Mononuclear cell (primary cell): ENCODE measurements around the gene APOD. TPM values are rescaled to one million over a fixed set of nuclear protein-coding genes. Genes with fewer than 3 reads are reported as not detected.

Experiments
- H3K27me3 ChIP-seq: 2 replicates; pipeline ENCODE4 v1.6.0; 2011; ENCODE audit warnings: low read length, control low read depth; ENCODE audit not compliant: insufficient read depth
- H3K4me1 ChIP-seq: 2 replicates; pipeline ENCODE4 v1.5.1; 2011; ENCODE audit warnings: mild to moderate bottlenecking, low read length, control low read depth; ENCODE audit not compliant: insufficient read depth
- H3K4me3 ChIP-seq: 2 replicates; pipeline ENCODE4 v1.5.1; 2011; ENCODE audit warnings: mild to moderate bottlenecking, low read length, moderate library complexity
- H3K9me3 ChIP-seq: 2 replicates; pipeline ENCODE4 v1.5.1; 2011; ENCODE audit warnings: low read depth, mild to moderate bottlenecking, control low read depth, low read length
- total RNA-seq: library from RNA; depleted of rRNA; stranded (reverse); fragments of >200 nt; gene quantifications from one replicate; pipeline ENCODE4 v1.2.3, GENCODE V29; 2012

The APOD gene
- total RNA-seq, 1 donor, result not detected

- H3K27me3 ChIP-seq, result no peaks in the 10 kb centered on the region
Observed at GRCh38 chr3:195578565-195578964, 5.2 kb downstream of the APOD start.

GRCh38 chr3:195577645-195578177 lies 6.0 kb downstream of the APOD start:
- no peaks in the 10 kb centered on the region for H3K9me3 ChIP-seq
- no peaks in the 10 kb centered on the region for H3K27me3 ChIP-seq
- H3K4me3 ChIP-seq, result no peak overlapping the region
- no peaks in the 10 kb centered on the region for H3K4me1 ChIP-seq

More at GRCh38 chr3:195578565-195578964, 5.2 kb downstream of the APOD start:
- Histone ChIP-seq H3K9me3 (no peaks in the 10 kb centered on the region), H3K4me1 (no peaks in the 10 kb centered on the region), H3K4me3 (no peak overlapping the region)

- Histone ChIP-seq H3K4me1 (no peaks in the 10 kb centered on the region), H3K4me3 (no peak overlapping the region), H3K27me3 (no peaks in the 10 kb centered on the region), H3K9me3 (no peaks in the 10 kb centered on the region)
Observed at GRCh38 chr3:195574497-195575304, 9.0 kb downstream of the APOD start.

- H3K9me3 ChIP-seq, result no peaks in the 10 kb centered on the region
- no peaks in the 10 kb centered on the region for H3K4me1 ChIP-seq
- no peaks in the 10 kb centered on the region for H3K27me3 ChIP-seq
- H3K4me3 ChIP-seq, result no peak overlapping the region
Observed at GRCh38 chr3:195573611-195574496, 9.9 kb downstream of the APOD start.

- H3K4me1 ChIP-seq, result no peaks in the 10 kb centered on the region
- no peaks in the 10 kb centered on the region for H3K9me3 ChIP-seq
- H3K27me3 ChIP-seq, result peaks cover under 1% of the 10 kb centered on the region
- H3K4me3 ChIP-seq, result no peak overlapping the region
Observed at GRCh38 chr3:195571361-195571760, 12.4 kb downstream of the APOD start.

- peaks cover 5% of the 10 kb centered on the region for H3K27me3 ChIP-seq
- H3K4me1 ChIP-seq, result no peaks in the 10 kb centered on the region
- no peaks in the 10 kb centered on the region for H3K9me3 ChIP-seq
- no peak overlapping the region for H3K4me3 ChIP-seq
Observed at GRCh38 chr3:195570912-195571311, 12.8 kb downstream of the APOD start.

- no peaks in the 10 kb centered on the region for H3K9me3 ChIP-seq
- peaks cover 8% of the 10 kb centered on the region for H3K27me3 ChIP-seq
- no peaks in the 10 kb centered on the region for H3K4me1 ChIP-seq
- H3K4me3 ChIP-seq, result no peak overlapping the region
Observed at GRCh38 chr3:195570344-195570743, 13.4 kb downstream of the APOD start.

GRCh38 chr3:195568630-195569029 lies 15.1 kb downstream of the APOD start:
- Histone ChIP-seq H3K9me3 (no peaks in the 10 kb centered on the region), H3K27me3 (peaks cover 8% of the 10 kb centered on the region), H3K4me1 (no peaks in the 10 kb centered on the region), H3K4me3 (no peak overlapping the region)

- Histone ChIP-seq H3K4me1 (no peaks in the 10 kb centered on the region), H3K9me3 (no peaks in the 10 kb centered on the region), H3K27me3 (peaks cover 8% of the 10 kb centered on the region), H3K4me3 (no peak overlapping the region)
Observed at GRCh38 chr3:195566797-195567196, 16.9 kb downstream of the APOD start.

GRCh38 chr3:195565716-195566115 lies 18.0 kb downstream of the APOD start:
- no peaks in the 10 kb centered on the region for H3K4me1 ChIP-seq
- H3K27me3 ChIP-seq, result peaks cover 8% of the 10 kb centered on the region
- H3K9me3 ChIP-seq, result no peaks in the 10 kb centered on the region
- no peak overlapping the region for H3K4me3 ChIP-seq

- peaks cover 8% of the 10 kb centered on the region for H3K27me3 ChIP-seq
- no peak overlapping the region for H3K4me3 ChIP-seq
- no peaks in the 10 kb centered on the region for H3K9me3 ChIP-seq
- no peaks in the 10 kb centered on the region for H3K4me1 ChIP-seq
Observed at GRCh38 chr3:195563317-195563716, 20.4 kb downstream of the APOD start.

- Histone ChIP-seq H3K27me3 (no peaks in the 10 kb centered on the region), H3K9me3 (no peaks in the 10 kb centered on the region), H3K4me1 (peaks cover 3% of the 10 kb centered on the region)
Observed at GRCh38 chr3:195559723-195560409, 23.9 kb downstream of the APOD start.

GRCh38 chr3:195558602-195559001 lies 25.1 kb downstream of the APOD start:
- no peaks in the 10 kb centered on the region for H3K9me3 ChIP-seq
- peaks cover 3% of the 10 kb centered on the region for H3K4me1 ChIP-seq

More at GRCh38 chr3:195559723-195560409, 23.9 kb downstream of the APOD start:
- no peak overlapping the region for H3K4me3 ChIP-seq

GRCh38 chr3:195557322-195557721 lies 26.4 kb downstream of the APOD start:
- Histone ChIP-seq H3K4me3 (no peak overlapping the region), H3K9me3 (no peaks in the 10 kb centered on the region), H3K4me1 (peaks cover 3% of the 10 kb centered on the region), H3K27me3 (no peaks in the 10 kb centered on the region)

More at GRCh38 chr3:195558602-195559001, 25.1 kb downstream of the APOD start:
- Histone ChIP-seq H3K4me3 (no peak overlapping the region), H3K27me3 (no peaks in the 10 kb centered on the region)
